Muscle of leg (tissue), 11 donors: Measurements from ENCODE around the gene CACNG8. TPM values are rescaled to one million over a fixed set of nuclear protein-coding genes. Genes with fewer than 3 reads are reported as not detected.
"Not testable (repeated sequence)": the region's sequence is repeated elsewhere in the genome, so short reads cannot be mapped to it uniquely, and the experiment has no call there.

ENCODE experiments used
- DNase-seq: peaks from one replicate; pipeline ENCODE4 v3.0.0; 2013
- H3K27ac ChIP-seq: one replicate; pipeline ENCODE4 v1.5.1; 2013; ENCODE audit warnings: mild to moderate bottlenecking, low read length, control low read depth
- H3K27me3 ChIP-seq: one replicate; pipeline ENCODE4 v1.6.1; 2013; ENCODE audit warnings: low read length; ENCODE audit not compliant: control insufficient read depth, insufficient read depth
- H3K36me3 ChIP-seq: one replicate; pipeline ENCODE4 v1.6.1; 2013; ENCODE audit warnings: low read length; ENCODE audit not compliant: control insufficient read depth, insufficient read depth
- H3K4me1 ChIP-seq: one replicate; pipeline ENCODE4 v1.6.1; 2013; ENCODE audit warnings: low read length; ENCODE audit not compliant: control insufficient read depth, insufficient read depth
- H3K4me3 ChIP-seq: one replicate; pipeline ENCODE4 v1.5.1; 2013; ENCODE audit warnings: low read length, control low read depth
- H3K9me3 ChIP-seq: replicated peaks from 2 replicates; pipeline ENCODE4 v1.6.1; 2013; ENCODE audit warnings: low read depth, low read length; ENCODE audit not compliant: control insufficient read depth
- WGBS: methylation state at CpG from one replicate; pipeline ENCODE4 v1.1.5; 2013; ENCODE audit warnings: missing lambda C conversion rate; ENCODE audit not compliant: insufficient coverage; 5-methylcytosine and 5-hydroxymethylcytosine counted together
- polyA plus RNA-seq, 8 donors: library from polyadenylated mRNA; unstranded; fragments of 120-200 nt; gene quantifications; one replicate each; pipeline versions ENCODE4 v1.2.1 to v1.2.3, GENCODE V29; 2013; ENCODE audit warnings: inconsistent platforms in 1 of 8, low replicate concordance in 1 of 8; ENCODE audit not compliant: insufficient read length in 8 of 8, insufficient read depth in 1 of 8
- total RNA-seq: library from RNA; stranded (reverse); fragments of 120-200 nt; gene quantifications from one replicate; pipeline ENCODE4 v1.2.4, GENCODE V29; 2013

Gene CACNG8
- total and polyA plus RNA-seq, 9 donors, result 0.09 to 1.1 (median 0.61) TPM

GRCh38 chr19:54029930-54030490, 67.3 kb downstream of the CACNG8 start:
- H3K36me3 ChIP-seq, result no peaks in the 10 kb centered on the region
- H3K9me3 ChIP-seq, result no peaks in the 10 kb centered on the region
- H3K27ac ChIP-seq, result no peak overlapping the region
- no peak overlapping the region for H3K4me3 ChIP-seq
- H3K4me1 ChIP-seq, result no peaks in the 10 kb centered on the region
- WGBS, result 9% methylated on average over 6 of the region's 9 CpGs
- H3K27me3 ChIP-seq, result peaks cover 2% of the 10 kb centered on the region
- DNase-seq, result peak; percentile 45

GRCh38 chr19:54030895-54031586, 68.3 kb downstream of the CACNG8 start:
- H3K4me3 ChIP-seq, result no peak overlapping the region
- no peaks in the 10 kb centered on the region for H3K4me1 ChIP-seq
- no peaks in the 10 kb centered on the region for H3K9me3 ChIP-seq
- WGBS, result 51% methylated on average over 8 of the region's 13 CpGs
- no peak for DNase-seq
- no peaks in the 10 kb centered on the region for H3K36me3 ChIP-seq
- H3K27ac ChIP-seq, result no peak overlapping the region
- H3K27me3 ChIP-seq, result peaks cover 2% of the 10 kb centered on the region

- no CpG with 5 or more reads among the region's 4 CpGs for WGBS
- no peaks in the 10 kb centered on the region for H3K9me3 ChIP-seq
- H3K27me3 ChIP-seq, result peaks cover 2% of the 10 kb centered on the region
- H3K4me1 ChIP-seq, result no peaks in the 10 kb centered on the region
- H3K36me3 ChIP-seq, result no peaks in the 10 kb centered on the region
- H3K27ac ChIP-seq, result no peak overlapping the region
- DNase-seq, result no peak
- no peak overlapping the region for H3K4me3 ChIP-seq
These were observed 72.8 kb downstream of the CACNG8 start for GRCh38 chr19:54035215-54036178.

GRCh38 chr19:54036542-54036941, 73.8 kb downstream of the CACNG8 start:
- not testable (repeated sequence) for H3K27me3 ChIP-seq, H3K9me3 ChIP-seq, H3K27ac ChIP-seq, H3K36me3 ChIP-seq, DNase-seq, H3K4me1 ChIP-seq, H3K4me3 ChIP-seq
- WGBS, result 63% methylated on average over 4 of the region's 5 CpGs

Other genes starting within 250 kb of the CACNG8 start
- 0.22 TPM for gene NLRP12, start 138.6 kb upstream of the CACNG8 start, total RNA-seq
- gene NLRP12, start 138.6 kb upstream of the CACNG8 start, polyA plus RNA-seq, result under 1 TPM; 0.27 to 0.49 (median 0.38) TPM
- gene MYADM, start 95.1 kb upstream of the CACNG8 start, total RNA-seq, result 21.9 TPM
- gene MYADM, start 95.1 kb upstream of the CACNG8 start, polyA plus RNA-seq, result 100 to 1,000 TPM; 158 to 234 (median 219) TPM
- not detected for gene PRKCG, start 80.7 kb upstream of the CACNG8 start, total RNA-seq
- 1 to 10 TPM in 1 of 8 donors, under 1 TPM in 7; 0.08 to 1.1 (median 0.32) TPM for gene PRKCG, start 80.7 kb upstream of the CACNG8 start, polyA plus RNA-seq
- gene CACNG7, start 53.7 kb upstream of the CACNG8 start, total RNA-seq, result 0.04 TPM
- 1 to 10 TPM in 5 of 8 donors, under 1 TPM in 2, not detected in 1; 0.56 to 2.1 (median 1.1) TPM for gene CACNG7, start 53.7 kb upstream of the CACNG8 start, polyA plus RNA-seq
- 21.5 TPM for gene CACNG6, start 28.7 kb downstream of the CACNG8 start, total RNA-seq
- gene CACNG6, start 28.7 kb downstream of the CACNG8 start, polyA plus RNA-seq, result 10 to 100 TPM; 25.7 to 47.8 (median 33.0) TPM
- gene VSTM1, start 101.0 kb downstream of the CACNG8 start, total RNA-seq, result not detected
- gene VSTM1, start 101.0 kb downstream of the CACNG8 start, polyA plus RNA-seq, result under 1 TPM in 6 of 8 donors, not detected in 2; 0.19 to 0.53 (median 0.25) TPM
- not detected for gene TARM1, start 118.4 kb downstream of the CACNG8 start, total RNA-seq
- gene TARM1, start 118.4 kb downstream of the CACNG8 start, polyA plus RNA-seq, result under 1 TPM in 3 of 8 donors, not detected in 5; 0.14 to 0.27 (median 0.27) TPM
- gene OSCAR, start 137.9 kb downstream of the CACNG8 start, total RNA-seq, result 0.09 TPM
- under 1 TPM; 0.31 to 0.74 (median 0.47) TPM for gene OSCAR, start 137.9 kb downstream of the CACNG8 start, polyA plus RNA-seq
- gene NDUFA3, start 139.9 kb downstream of the CACNG8 start, total RNA-seq, result 167 TPM
- 100 to 1,000 TPM in 6 of 8 donors, 10 to 100 TPM in 2; 89.3 to 124 (median 105) TPM for gene NDUFA3, start 139.9 kb downstream of the CACNG8 start, polyA plus RNA-seq
- gene TFPT, start 152.7 kb downstream of the CACNG8 start, total RNA-seq, result 16.6 TPM
- gene TFPT, start 152.7 kb downstream of the CACNG8 start, polyA plus RNA-seq, result 10 to 100 TPM; 15.1 to 18.4 (median 17.1) TPM
- 38.7 TPM for gene PRPF31, start 152.8 kb downstream of the CACNG8 start, total RNA-seq
- 10 to 100 TPM; 43.2 to 55.5 (median 52.8) TPM for gene PRPF31, start 152.8 kb downstream of the CACNG8 start, polyA plus RNA-seq
- 8.3 TPM for gene CNOT3, start 174.8 kb downstream of the CACNG8 start, total RNA-seq
- 10 to 100 TPM; 26.9 to 51.1 (median 37.5) TPM for gene CNOT3, start 174.8 kb downstream of the CACNG8 start, polyA plus RNA-seq
- gene LENG1, start 196.8 kb downstream of the CACNG8 start, total RNA-seq, result 9.0 TPM
- gene LENG1, start 196.8 kb downstream of the CACNG8 start, polyA plus RNA-seq, result 10 to 100 TPM in 2 of 8 donors, 1 to 10 TPM in 6; 9.1 to 11.1 (median 9.7) TPM
- 1.5 TPM for gene TMC4, start 210.2 kb downstream of the CACNG8 start, total RNA-seq
- gene TMC4, start 210.2 kb downstream of the CACNG8 start, polyA plus RNA-seq, result 1 to 10 TPM; 1.9 to 8.0 (median 4.1) TPM
- gene MBOAT7, start 226.6 kb downstream of the CACNG8 start, total RNA-seq, result 11.1 TPM
- 10 to 100 TPM; 20.1 to 38.3 (median 28.5) TPM for gene MBOAT7, start 226.6 kb downstream of the CACNG8 start, polyA plus RNA-seq
- gene TSEN34, start 228.4 kb downstream of the CACNG8 start, total RNA-seq, result 25.8 TPM
- gene TSEN34, start 228.4 kb downstream of the CACNG8 start, polyA plus RNA-seq, result 10 to 100 TPM; 28.0 to 42.8 (median 36.3) TPM
- gene RPS9, start 237.9 kb downstream of the CACNG8 start, total RNA-seq, result 2,526 TPM
- gene RPS9, start 237.9 kb downstream of the CACNG8 start, polyA plus RNA-seq, result 1,000 to 10,000 TPM; 2,473 to 2,976 (median 2,757) TPM